Endodermal cell (in vitro differentiated cells): ENCODE results near the gene NID1. TPM values are rescaled to one million over a fixed set of nuclear protein-coding genes. Genes with fewer than 3 reads are reported as not detected.

Experiments
- DNase-seq: peaks from one replicate; pipeline ENCODE4 v3.0.0-alpha.2; 2017
- H3K27ac ChIP-seq: 2 replicates; pipeline ENCODE4 v1.5.1; 2013; ENCODE audit warnings: mild to moderate bottlenecking, low read depth, low read length, moderate library complexity
- H3K27me3 ChIP-seq: 2 replicates; pipeline ENCODE4 v1.6.1; 2013; ENCODE audit warnings: mild to moderate bottlenecking, low read length, moderate library complexity; ENCODE audit not compliant: insufficient read depth, control insufficient read depth, poor library complexity, severe bottlenecking
- H3K36me3 ChIP-seq: 2 replicates; pipeline ENCODE4 v1.7.0; 2013; ENCODE audit warnings: mild to moderate bottlenecking, low read length, moderate library complexity; ENCODE audit not compliant: control insufficient read depth, insufficient read depth
- H3K4me1 ChIP-seq: one replicate; pipeline ENCODE4 v1.7.0; 2013; ENCODE audit warnings: low read length; ENCODE audit not compliant: control insufficient read depth, insufficient read depth
- H3K4me3 ChIP-seq: 2 replicates; pipeline ENCODE4 v1.5.1; 2013; ENCODE audit warnings: mild to moderate bottlenecking, low read length, moderate library complexity
- H3K9ac ChIP-seq: 2 replicates; pipeline ENCODE4 v1.6.1; 2013; ENCODE audit warnings: mild to moderate bottlenecking, low read length, moderate library complexity; ENCODE audit not compliant: poor library complexity, severe bottlenecking; ENCODE audit errors: extremely low read depth
- H3K9me3 ChIP-seq: 2 replicates; pipeline ENCODE4 v1.6.1; 2013; ENCODE audit warnings: mild to moderate bottlenecking, low read length, moderate library complexity; ENCODE audit not compliant: control insufficient read depth
- H3K27ac Mint-ChIP-seq: 2 replicates; pipeline ENCODE4 v1.8.0; 2020; ENCODE audit warnings: mixed read lengths
- H3K27me3 Mint-ChIP-seq: 2 replicates; pipeline ENCODE4 v1.8.0; 2021; ENCODE audit warnings: mild to moderate bottlenecking, mixed read lengths; ENCODE audit not compliant: insufficient read depth
- H3K36me3 Mint-ChIP-seq: 2 replicates; pipeline ENCODE4 v1.8.0; 2020; ENCODE audit warnings: low read depth, mixed read lengths
- H3K4me1 Mint-ChIP-seq: 2 replicates; pipeline ENCODE4 v1.8.0; 2020; ENCODE audit warnings: mixed read lengths
- H3K4me3 Mint-ChIP-seq: 2 replicates; pipeline ENCODE4 v1.8.0; 2020; ENCODE audit warnings: mild to moderate bottlenecking, moderate library complexity, mixed read lengths
- H3K9me3 Mint-ChIP-seq: 2 replicates; pipeline ENCODE4 v1.8.0; 2020; ENCODE audit warnings: mild to moderate bottlenecking, mixed read lengths
- CTCF ChIP-seq: fragments of 200-600 bp; sonication (generic); conservative IDR thresholded peaks from 2 replicates; pipeline ENCODE4 v1.5.0; 2021; ENCODE audit warnings: antibody characterized with exemption, mild to moderate bottlenecking
- WGBS, 2 experiments: methylation state at CpG; one replicate each; pipeline versions ENCODE4 v1.1.5 to v1.1.7; 2013; ENCODE audit warnings: missing lambda C conversion rate in 2 of 2, mixed read lengths in 1 of 2; ENCODE audit not compliant: insufficient coverage in 1 of 2, insufficient read length in 1 of 2; 5-methylcytosine and 5-hydroxymethylcytosine counted together
- total RNA-seq, 2 donors: library from RNA; stranded (reverse); fragmentation: NEBNext Ultra II Directional in 1 of 2; extraction: Animal tissue kit (Norgen Biotek cat#: 25700) in 1 of 2; gene quantifications; 2 replicates in 1 of 2; 3 replicates in 1 of 2; pipeline ENCODE4 v1.2.1, GENCODE V29; 2021

Gene NID1
- total RNA-seq, 2 donors from 2014 or later = 12.7 to 18.3 TPM

GRCh38 chr1:235939480-235939775 lies 125.5 kb downstream of the NID1 start:
- H3K4me1 Mint-ChIP-seq = peaks cover 27% of the 10 kb centered on the region
- Histone ChIP-seq H3K9me3 (no peaks in the 10 kb centered on the region), H3K36me3 (no peaks in the 10 kb centered on the region), H3K4me3 (no peak overlapping the region), H3K27ac (no peak overlapping the region), H3K9ac (no peak overlapping the region), H3K27me3 (no peaks in the 10 kb centered on the region), H3K4me1 (peaks cover 3% of the 10 kb centered on the region)
- H3K36me3 Mint-ChIP-seq = no peaks in the 10 kb centered on the region
- no peak for DNase-seq
- TF ChIP-seq CTCF = no peak
- 97 to 100% methylated on average over 1 of the region's 1 CpG for WGBS, 2 experiments
- H3K27me3 Mint-ChIP-seq = no peaks in the 10 kb centered on the region
- H3K9me3 Mint-ChIP-seq = no peaks in the 10 kb centered on the region
- no peak overlapping the region for H3K27ac Mint-ChIP-seq
- no peak overlapping the region for H3K4me3 Mint-ChIP-seq

DNA sequence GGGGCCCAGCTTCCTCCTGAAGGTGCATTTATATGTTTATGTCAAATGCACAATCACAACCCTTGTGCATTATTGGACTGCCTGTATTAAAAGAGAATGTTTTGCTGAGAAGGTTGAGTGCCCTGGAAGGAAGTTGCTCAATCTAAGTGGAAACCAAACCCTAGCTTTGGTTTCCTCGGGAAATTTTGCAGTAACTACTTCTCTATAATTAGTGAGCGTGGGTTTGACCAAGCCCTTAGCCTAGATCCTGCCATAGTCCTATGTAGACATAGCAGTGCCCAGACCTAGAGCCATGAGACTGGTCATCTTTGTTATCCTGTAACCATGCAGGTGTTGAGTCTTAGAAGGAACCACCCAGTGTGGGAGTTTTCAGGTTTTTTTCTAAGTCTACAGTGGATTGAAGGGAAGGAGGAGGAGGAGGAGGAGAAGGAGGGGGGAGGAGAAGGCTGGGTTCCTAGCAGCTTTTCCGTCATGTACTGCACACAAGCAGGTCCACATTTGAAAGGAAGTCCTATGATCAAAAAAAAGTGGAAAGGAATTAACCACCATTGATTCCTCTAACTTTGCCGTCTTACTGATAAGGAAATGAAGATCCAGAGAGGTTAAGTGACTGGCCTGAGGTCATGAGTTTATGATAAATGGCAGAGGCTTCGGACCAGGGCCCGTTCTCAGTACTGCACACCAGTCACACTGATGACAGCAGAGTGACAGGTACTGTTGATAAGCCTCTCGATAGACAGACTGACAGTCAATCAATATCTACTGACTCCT lies 126.0 kb downstream of the NID1 start:
- Histone ChIP-seq H3K9me3 (no peaks in the 10 kb centered on the region), H3K27ac (no peak overlapping the region), H3K36me3 (no peaks in the 10 kb centered on the region), H3K9ac (no peak overlapping the region), H3K4me1 (peaks cover 3% of the 10 kb centered on the region), H3K4me3 (no peak overlapping the region), H3K27me3 (no peaks in the 10 kb centered on the region)
- Mint-ChIP-seq H3K27me3 (no peaks in the 10 kb centered on the region), H3K4me3 (no peak overlapping the region), H3K9me3 (no peaks in the 10 kb centered on the region), H3K4me1 (peaks cover 25% of the 10 kb centered on the region), H3K36me3 (no peaks in the 10 kb centered on the region), H3K27ac (no peak overlapping the region)
- no peak for DNase-seq
- 94% methylated on average over 6 to 7 of the region's 7 CpGs for WGBS, 2 experiments
- TF ChIP-seq CTCF = no peak

- no peak for TF ChIP-seq CTCF
- DNase-seq = no peak
- H3K36me3 Mint-ChIP-seq = no peaks in the 10 kb centered on the region
- Histone ChIP-seq H3K36me3 (no peaks in the 10 kb centered on the region), H3K9me3 (no peaks in the 10 kb centered on the region), H3K4me1 (peaks cover 2% of the 10 kb centered on the region), H3K27ac (no peak overlapping the region), H3K9ac (no peak overlapping the region), H3K27me3 (no peaks in the 10 kb centered on the region), H3K4me3 (no peak overlapping the region)
- no peaks in the 10 kb centered on the region for H3K27me3 Mint-ChIP-seq
- peaks cover 23% of the 10 kb centered on the region for H3K4me1 Mint-ChIP-seq
- H3K27ac Mint-ChIP-seq = no peak overlapping the region
- no peak overlapping the region for H3K4me3 Mint-ChIP-seq
- no peaks in the 10 kb centered on the region for H3K9me3 Mint-ChIP-seq
- WGBS, 2 experiments = 92 to 94% methylated on average over 4 to 5 of the region's 5 CpGs
These were observed 127.8 kb downstream of the NID1 start for GRCh38 chr1:235937123-235937522.
